K562 (cell line): ENCODE results near the gene LRRC4. TPM values are rescaled to one million over a fixed set of nuclear protein-coding genes. Genes with fewer than 3 reads are reported as not detected.

Experiments
- ETS2 ChIP-seq: IDR thresholded peaks from 2 replicates; pipeline ENCODE4 v1.6.1; 2016; ENCODE audit warnings: borderline replicate concordance, missing genetic modification characterization, mild to moderate bottlenecking, moderate library complexity, missing compliant biosample characterization; ENCODE audit not compliant: poor library complexity, severe bottlenecking
- HDAC1 ChIP-seq, 2 experiments: fragments of 450-650 bp; IDR thresholded peaks; 2 replicates each; pipeline ENCODE4 v1.6.1; 2016 to 2017; ENCODE audit warnings: inconsistent platforms in 1 of 2, mild to moderate bottlenecking in 1 of 2, moderate library complexity in 1 of 2
- KDM1A ChIP-seq, 2 experiments: fragments of 450-650 bp; IDR thresholded peaks; 2 replicates each; pipeline ENCODE4 v1.6.1; 2016; ENCODE audit warnings: mild to moderate bottlenecking in 2 of 2
- POLR2AphosphoS5 ChIP-seq: IDR thresholded peaks from 2 replicates; pipeline ENCODE4 v1.6.1; 2011; ENCODE audit warnings: mild to moderate bottlenecking, low read depth, low read length, moderate library complexity; ENCODE audit not compliant: control insufficient read depth, insufficient read depth
- SMARCA4 ChIP-seq: fragments of 450-650 bp; IDR thresholded peaks from 2 replicates; pipeline ENCODE4 v1.6.1; 2016
- SMARCC2 ChIP-seq: fragments of 450-650 bp; IDR thresholded peaks from 2 replicates; pipeline ENCODE4 v1.6.1; 2017; ENCODE audit warnings: antibody characterized with exemption, moderate library complexity, mild to moderate bottlenecking, low read depth
- ZFP36 ChIP-seq: fragments of 150-350 bp; IDR thresholded peaks from 2 replicates; pipeline ENCODE4 v1.6.1; 2018; ENCODE audit warnings: low read length, low read depth; ENCODE audit not compliant: partially characterized antibody
- ZKSCAN1 ChIP-seq: fragments of 150-350 bp; IDR thresholded peaks from 2 replicates; pipeline ENCODE4 v1.6.1; 2016; ENCODE audit warnings: low read depth, low read length
- ZNF143 ChIP-seq: sonication (generic); formaldehyde crosslinking; IDR thresholded peaks from 2 replicates; pipeline ENCODE4 v1.9.0; 2022; ENCODE audit warnings: mild to moderate bottlenecking, missing genetic modification reagents
- ZNF699 ChIP-seq: fragments of 250-450 bp; sonication (Bioruptor Pico); IDR thresholded peaks from 2 replicates; pipeline ENCODE4 v1.8.0; 2021; ENCODE audit warnings: mild to moderate bottlenecking, moderate library complexity; ENCODE audit not compliant: insufficient replicate concordance
- ZNF77 ChIP-seq: fragments of 250-450 bp; sonication (Bioruptor Pico); IDR thresholded peaks from 2 replicates; pipeline ENCODE4 v1.5.0; 2020
- polyA plus RNA-seq, 8 experiments: library from polyadenylated mRNA; depleted of rRNA in 4 of 8; stranded (reverse) in 5 of 8; unstranded in 3 of 8; fragments of >200 nt; fragmentation: Nextera tagmentation in 2 of 8; fragmentation: Illumina TruSeq in 1 of 8; extraction: Ambion mirVana in 2 of 8; extraction: Trizol in 1 of 8; gene quantifications; 2 replicates each; pipeline versions ENCODE4 v1.2.1 to v1.2.3, GENCODE V29; 2011 to 2014; ENCODE audit warnings: inconsistent platforms in 1 of 8, missing spikeins in 1 of 8
- total RNA-seq, 7 experiments: library from RNA; depleted of rRNA in 6 of 7; stranded (reverse); fragments of >200 nt in 6 of 7; fragmentation: Illumina TruSeq in 2 of 7; extraction: Trizol in 2 of 7; gene quantifications; 2 replicates each; pipeline versions ENCODE4 v1.2.1 to v1.2.3, GENCODE V29; 2011 to 2021; ENCODE audit warnings: low replicate concordance in 1 of 7
- TF ChIP-seq, protein P1 (sequence below): fragments of 450-650 bp; formaldehyde crosslinking; IDR thresholded peaks from 2 replicates; pipeline ENCODE4 v1.4.0; 2020; ENCODE audit warnings: mild to moderate bottlenecking, moderate library complexity
- TF ChIP-seq, protein P2 (sequence below), 2 experiments: IDR thresholded peaks; 2 replicates each; pipeline ENCODE4 v1.6.1; 2011; ENCODE audit warnings: borderline replicate concordance in 1 of 2, control low read depth in 1 of 2, low read depth in 1 of 2, low read length in 1 of 2, mild to moderate bottlenecking in 1 of 2, mixed read lengths in 1 of 2, moderate library complexity in 1 of 2; ENCODE audit not compliant: insufficient read depth in 1 of 2, insufficient read length in 1 of 2, poor library complexity in 1 of 2, severe bottlenecking in 1 of 2; ENCODE audit errors: extremely low read depth in 1 of 2
- TF ChIP-seq, protein P3 (sequence below): sonication (generic); formaldehyde crosslinking; IDR thresholded peaks from 2 replicates; pipeline ENCODE4 v1.8.1; 2023; ENCODE audit warnings: missing genetic modification reagents, mild to moderate bottlenecking, borderline replicate concordance
- TF ChIP-seq, protein P4 (sequence below), 2 experiments: fragments of 150-350 bp in 1 of 2; IDR thresholded peaks; 2 replicates each; pipeline ENCODE4 v1.6.1; 2012 to 2016; ENCODE audit warnings: low read depth in 2 of 2, low read length in 2 of 2, mild to moderate bottlenecking in 1 of 2, moderate library complexity in 1 of 2

LRRC4 gene
- total and polyA plus RNA-seq, 9 of the 15 experiments (the other 6 are each of a cell fraction or from before 2014, with no cell fraction given) = 0.04 to 0.11 TPM; not detected in 7

DNA sequence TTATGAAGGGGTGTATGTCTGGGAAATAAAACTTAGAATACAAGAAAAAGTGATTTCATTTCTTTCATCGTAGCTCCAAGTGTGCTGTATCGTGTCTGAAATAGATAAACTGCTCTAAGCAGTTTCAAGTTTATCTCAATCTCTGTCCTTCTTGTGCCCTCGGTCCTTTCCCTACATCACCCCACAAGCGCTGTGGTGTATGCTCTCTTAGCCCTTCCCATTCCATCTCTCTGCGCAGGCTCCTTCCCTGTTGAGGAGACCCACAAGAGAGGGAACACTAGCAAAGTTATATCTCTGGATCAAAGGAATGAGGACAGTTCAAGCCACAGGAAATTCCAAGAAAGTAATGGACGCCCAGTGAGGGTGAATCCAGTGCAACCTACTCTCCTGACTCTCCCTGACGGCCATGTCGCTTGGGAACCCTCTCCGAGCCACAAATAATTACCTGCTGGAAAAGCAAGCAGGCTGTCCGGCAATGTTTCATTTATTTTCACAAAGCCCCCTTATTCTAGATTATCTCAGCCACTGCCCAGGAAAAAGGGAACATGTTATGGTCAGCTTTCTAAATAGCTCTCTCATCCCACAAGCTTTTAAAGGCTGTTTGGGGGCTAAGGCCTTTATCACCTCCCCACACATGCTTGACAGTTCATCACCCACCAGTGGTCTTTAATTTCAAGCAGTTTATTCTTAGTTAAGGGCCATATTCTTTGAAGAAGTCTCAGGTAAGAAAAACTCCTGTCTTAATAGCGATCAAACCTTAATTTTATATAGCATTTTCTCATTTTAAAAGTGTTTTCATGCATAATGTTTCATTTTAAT lies 34.8 kb downstream of the LRRC4 start (continued):
- TF ChIP-seq, protein P1, sequence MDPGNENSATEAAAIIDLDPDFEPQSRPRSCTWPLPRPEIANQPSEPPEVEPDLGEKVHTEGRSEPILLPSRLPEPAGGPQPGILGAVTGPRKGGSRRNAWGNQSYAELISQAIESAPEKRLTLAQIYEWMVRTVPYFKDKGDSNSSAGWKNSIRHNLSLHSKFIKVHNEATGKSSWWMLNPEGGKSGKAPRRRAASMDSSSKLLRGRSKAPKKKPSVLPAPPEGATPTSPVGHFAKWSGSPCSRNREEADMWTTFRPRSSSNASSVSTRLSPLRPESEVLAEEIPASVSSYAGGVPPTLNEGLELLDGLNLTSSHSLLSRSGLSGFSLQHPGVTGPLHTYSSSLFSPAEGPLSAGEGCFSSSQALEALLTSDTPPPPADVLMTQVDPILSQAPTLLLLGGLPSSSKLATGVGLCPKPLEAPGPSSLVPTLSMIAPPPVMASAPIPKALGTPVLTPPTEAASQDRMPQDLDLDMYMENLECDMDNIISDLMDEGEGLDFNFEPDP = no peak
- TF ChIP-seq SMARCA4 (no peak), KDM1A (IDR thresholded peaks at IDR 0.05) (0 out of 4 replicates have a peak, but pooled peaks have one; percentile 12 to 37), ZNF143 (CRISPR knock-in tag) (no peak), SMARCC2 (no peak), ZNF699 (CRISPR knock-in tag) (no peak), ETS2 (tag) (no peak), HDAC1 (IDR thresholded peaks at IDR 0.05) (0 out of 4 replicates have a peak, but pooled peaks of 1 of the 2 experiments have one; percentile 37), POLR2AphosphoS5 (peak; percentile 48; the same call in 1 of the 2 replicates), ZNF77 (no peak), ZFP36 (no peak), ZKSCAN1 (no peak)
- TF ChIP-seq, protein P2, sequence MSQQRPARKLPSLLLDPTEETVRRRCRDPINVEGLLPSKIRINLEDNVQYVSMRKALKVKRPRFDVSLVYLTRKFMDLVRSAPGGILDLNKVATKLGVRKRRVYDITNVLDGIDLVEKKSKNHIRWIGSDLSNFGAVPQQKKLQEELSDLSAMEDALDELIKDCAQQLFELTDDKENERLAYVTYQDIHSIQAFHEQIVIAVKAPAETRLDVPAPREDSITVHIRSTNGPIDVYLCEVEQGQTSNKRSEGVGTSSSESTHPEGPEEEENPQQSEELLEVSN (IDR thresholded peaks at IDR 0.05; ENCODE audit: borderline replicate concordance in 1 of 2, extremely low read depth in 1 of 2, insufficient read depth in 1 of 2, insufficient read length in 1 of 2, low read depth in 1 of 2, low read length in 1 of 2, poor library complexity in 1 of 2, severe bottlenecking in 1 of 2) = no peak
- TF ChIP-seq, protein P3, sequence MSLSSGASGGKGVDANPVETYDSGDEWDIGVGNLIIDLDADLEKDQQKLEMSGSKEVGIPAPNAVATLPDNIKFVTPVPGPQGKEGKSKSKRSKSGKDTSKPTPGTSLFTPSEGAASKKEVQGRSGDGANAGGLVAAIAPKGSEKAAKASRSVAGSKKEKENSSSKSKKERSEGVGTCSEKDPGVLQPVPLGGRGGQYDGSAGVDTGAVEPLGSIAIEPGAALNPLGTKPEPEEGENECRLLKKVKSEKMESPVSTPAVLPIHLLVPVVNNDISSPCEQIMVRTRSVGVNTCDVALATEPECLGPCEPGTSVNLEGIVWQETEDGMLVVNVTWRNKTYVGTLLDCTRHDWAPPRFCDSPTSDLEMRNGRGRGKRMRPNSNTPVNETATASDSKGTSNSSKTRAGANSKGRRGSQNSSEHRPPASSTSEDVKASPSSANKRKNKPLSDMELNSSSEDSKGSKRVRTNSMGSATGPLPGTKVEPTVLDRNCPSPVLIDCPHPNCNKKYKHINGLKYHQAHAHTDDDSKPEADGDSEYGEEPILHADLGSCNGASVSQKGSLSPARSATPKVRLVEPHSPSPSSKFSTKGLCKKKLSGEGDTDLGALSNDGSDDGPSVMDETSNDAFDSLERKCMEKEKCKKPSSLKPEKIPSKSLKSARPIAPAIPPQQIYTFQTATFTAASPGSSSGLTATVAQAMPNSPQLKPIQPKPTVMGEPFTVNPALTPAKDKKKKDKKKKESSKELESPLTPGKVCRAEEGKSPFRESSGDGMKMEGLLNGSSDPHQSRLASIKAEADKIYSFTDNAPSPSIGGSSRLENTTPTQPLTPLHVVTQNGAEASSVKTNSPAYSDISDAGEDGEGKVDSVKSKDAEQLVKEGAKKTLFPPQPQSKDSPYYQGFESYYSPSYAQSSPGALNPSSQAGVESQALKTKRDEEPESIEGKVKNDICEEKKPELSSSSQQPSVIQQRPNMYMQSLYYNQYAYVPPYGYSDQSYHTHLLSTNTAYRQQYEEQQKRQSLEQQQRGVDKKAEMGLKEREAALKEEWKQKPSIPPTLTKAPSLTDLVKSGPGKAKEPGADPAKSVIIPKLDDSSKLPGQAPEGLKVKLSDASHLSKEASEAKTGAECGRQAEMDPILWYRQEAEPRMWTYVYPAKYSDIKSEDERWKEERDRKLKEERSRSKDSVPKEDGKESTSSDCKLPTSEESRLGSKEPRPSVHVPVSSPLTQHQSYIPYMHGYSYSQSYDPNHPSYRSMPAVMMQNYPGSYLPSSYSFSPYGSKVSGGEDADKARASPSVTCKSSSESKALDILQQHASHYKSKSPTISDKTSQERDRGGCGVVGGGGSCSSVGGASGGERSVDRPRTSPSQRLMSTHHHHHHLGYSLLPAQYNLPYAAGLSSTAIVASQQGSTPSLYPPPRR (CRISPR knock-in tag) = no peak
- TF ChIP-seq, protein P4, sequence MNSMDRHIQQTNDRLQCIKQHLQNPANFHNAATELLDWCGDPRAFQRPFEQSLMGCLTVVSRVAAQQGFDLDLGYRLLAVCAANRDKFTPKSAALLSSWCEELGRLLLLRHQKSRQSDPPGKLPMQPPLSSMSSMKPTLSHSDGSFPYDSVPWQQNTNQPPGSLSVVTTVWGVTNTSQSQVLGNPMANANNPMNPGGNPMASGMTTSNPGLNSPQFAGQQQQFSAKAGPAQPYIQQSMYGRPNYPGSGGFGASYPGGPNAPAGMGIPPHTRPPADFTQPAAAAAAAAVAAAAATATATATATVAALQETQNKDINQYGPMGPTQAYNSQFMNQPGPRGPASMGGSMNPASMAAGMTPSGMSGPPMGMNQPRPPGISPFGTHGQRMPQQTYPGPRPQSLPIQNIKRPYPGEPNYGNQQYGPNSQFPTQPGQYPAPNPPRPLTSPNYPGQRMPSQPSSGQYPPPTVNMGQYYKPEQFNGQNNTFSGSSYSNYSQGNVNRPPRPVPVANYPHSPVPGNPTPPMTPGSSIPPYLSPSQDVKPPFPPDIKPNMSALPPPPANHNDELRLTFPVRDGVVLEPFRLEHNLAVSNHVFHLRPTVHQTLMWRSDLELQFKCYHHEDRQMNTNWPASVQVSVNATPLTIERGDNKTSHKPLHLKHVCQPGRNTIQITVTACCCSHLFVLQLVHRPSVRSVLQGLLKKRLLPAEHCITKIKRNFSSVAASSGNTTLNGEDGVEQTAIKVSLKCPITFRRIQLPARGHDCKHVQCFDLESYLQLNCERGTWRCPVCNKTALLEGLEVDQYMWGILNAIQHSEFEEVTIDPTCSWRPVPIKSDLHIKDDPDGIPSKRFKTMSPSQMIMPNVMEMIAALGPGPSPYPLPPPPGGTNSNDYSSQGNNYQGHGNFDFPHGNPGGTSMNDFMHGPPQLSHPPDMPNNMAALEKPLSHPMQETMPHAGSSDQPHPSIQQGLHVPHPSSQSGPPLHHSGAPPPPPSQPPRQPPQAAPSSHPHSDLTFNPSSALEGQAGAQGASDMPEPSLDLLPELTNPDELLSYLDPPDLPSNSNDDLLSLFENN (IDR thresholded peaks at IDR 0.05; ENCODE audit: low read depth in 2 of 2, low read length in 2 of 2) = no peak
